Stimulated activated CD4-positive, alpha-beta T cell treated with anti-CD3 and anti-CD28 coated beads, Interleukin-2, amount 100 ng/mL, for 24 hours (primary cell): ENCODE data around the gene UBE2B.

ENCODE experiments used
- DNase-seq, 2 donors: peaks; one replicate each; pipeline ENCODE4 v3.0.0-alpha.2; 2020

Gene UBE2B

GRCh38 chr5:134438721-134439123 lies 67.4 kb downstream of the UBE2B start:
- no peak for DNase-seq

- no peak for DNase-seq
Observed at GRCh38 chr5:134439210-134439654, 67.9 kb downstream of the UBE2B start.

- no peak for DNase-seq
Observed at GRCh38 chr5:134440201-134440755, 68.9 kb downstream of the UBE2B start.
